AML-193 (cell line): ENCODE measurements around the gene CPNE4.
"Not testable (repeated sequence)": the region's sequence is repeated elsewhere in the genome, so short reads cannot be mapped to it uniquely, and the experiment has no call there.

ENCODE experiments used
- DNase-seq, 2 experiments: peaks; one replicate each; lab custom pipeline; 2025; lab: John Stamatoyannopoulos, UW

Gene CPNE4

GRCh38 chr3:131957980-131958379 lies 76.8 kb downstream of the CPNE4 start:
- no peak for DNase-seq

GRCh38 chr3:131957511-131957910 lies 77.3 kb downstream of the CPNE4 start:
- no peak for DNase-seq

GRCh38 chr3:131948806-131949205 lies 86.0 kb downstream of the CPNE4 start:
- no peak for DNase-seq

- no peak for DNase-seq
Measured at GRCh38 chr3:131944676-131945075, 90.1 kb downstream of the CPNE4 start.

GRCh38 chr3:131933665-131934064 lies 101.1 kb downstream of the CPNE4 start:
- DNase-seq = no peak

- no peak for DNase-seq
Measured at GRCh38 chr3:131928593-131928992, 106.2 kb downstream of the CPNE4 start.

- no peak for DNase-seq
Measured at GRCh38 chr3:131925571-131925970, 109.2 kb downstream of the CPNE4 start.

GRCh38 chr3:131922356-131922755 lies 112.5 kb downstream of the CPNE4 start:
- DNase-seq = no peak

- no peak for DNase-seq
Measured at GRCh38 chr3:131917006-131917405, 117.8 kb downstream of the CPNE4 start.

- no peak for DNase-seq
Measured at GRCh38 chr3:131914090-131914691, 120.6 kb downstream of the CPNE4 start.

- DNase-seq = no peak
Measured at GRCh38 chr3:131912255-131912654, 122.6 kb downstream of the CPNE4 start.

- no peak for DNase-seq
Measured at GRCh38 chr3:131907796-131908195, 127.0 kb downstream of the CPNE4 start.

GRCh38 chr3:131903988-131904415 lies 130.8 kb downstream of the CPNE4 start:
- no peak for DNase-seq

GRCh38 chr3:131901686-131902085 lies 133.1 kb downstream of the CPNE4 start:
- DNase-seq = no peak

- DNase-seq = no peak
Measured at GRCh38 chr3:131900891-131901290, 133.9 kb downstream of the CPNE4 start.

GRCh38 chr3:131899021-131899420 lies 135.8 kb downstream of the CPNE4 start:
- DNase-seq = no peak

GRCh38 chr3:131898346-131898745 lies 136.5 kb downstream of the CPNE4 start:
- DNase-seq = no peak

- no peak for DNase-seq
Measured at GRCh38 chr3:131896285-131896684, 138.5 kb downstream of the CPNE4 start.

GRCh38 chr3:131895766-131896165 lies 139.0 kb downstream of the CPNE4 start:
- DNase-seq = no peak

- DNase-seq = no peak
Measured at GRCh38 chr3:131892331-131892730, 142.5 kb downstream of the CPNE4 start.

GRCh38 chr3:131885871-131886270 lies 148.9 kb downstream of the CPNE4 start:
- DNase-seq = not testable (repeated sequence)

GRCh38 chr3:131883711-131884407 lies 151.0 kb downstream of the CPNE4 start:
- no peak for DNase-seq

GRCh38 chr3:131883086-131883485 lies 151.7 kb downstream of the CPNE4 start:
- no peak for DNase-seq

GRCh38 chr3:131881777-131882176 lies 153.0 kb downstream of the CPNE4 start:
- DNase-seq = no peak
